ENCODE data around the gene GPR173. TPM values are rescaled to one million over a fixed set of nuclear protein-coding genes. Genes with fewer than 3 reads are reported as not detected.

GPR173 gene
- total RNA-seq, 1 donor from 2014 or later = 29.0 TPM

- no peaks in the 10 kb centered on the region for H3K27me3 Mint-ChIP-seq (ENCODE audit: low read depth)
- peak overlapping the region; percentile 87 for H3K27ac Mint-ChIP-seq
- peak overlapping the region; percentile 89 for H3K4me3 Mint-ChIP-seq
- peaks cover 17% of the 10 kb centered on the region for H3K36me3 Mint-ChIP-seq
- H3K9me3 Mint-ChIP-seq = peaks cover 19% of the 10 kb centered on the region
- TF ChIP-seq, protein P1, sequence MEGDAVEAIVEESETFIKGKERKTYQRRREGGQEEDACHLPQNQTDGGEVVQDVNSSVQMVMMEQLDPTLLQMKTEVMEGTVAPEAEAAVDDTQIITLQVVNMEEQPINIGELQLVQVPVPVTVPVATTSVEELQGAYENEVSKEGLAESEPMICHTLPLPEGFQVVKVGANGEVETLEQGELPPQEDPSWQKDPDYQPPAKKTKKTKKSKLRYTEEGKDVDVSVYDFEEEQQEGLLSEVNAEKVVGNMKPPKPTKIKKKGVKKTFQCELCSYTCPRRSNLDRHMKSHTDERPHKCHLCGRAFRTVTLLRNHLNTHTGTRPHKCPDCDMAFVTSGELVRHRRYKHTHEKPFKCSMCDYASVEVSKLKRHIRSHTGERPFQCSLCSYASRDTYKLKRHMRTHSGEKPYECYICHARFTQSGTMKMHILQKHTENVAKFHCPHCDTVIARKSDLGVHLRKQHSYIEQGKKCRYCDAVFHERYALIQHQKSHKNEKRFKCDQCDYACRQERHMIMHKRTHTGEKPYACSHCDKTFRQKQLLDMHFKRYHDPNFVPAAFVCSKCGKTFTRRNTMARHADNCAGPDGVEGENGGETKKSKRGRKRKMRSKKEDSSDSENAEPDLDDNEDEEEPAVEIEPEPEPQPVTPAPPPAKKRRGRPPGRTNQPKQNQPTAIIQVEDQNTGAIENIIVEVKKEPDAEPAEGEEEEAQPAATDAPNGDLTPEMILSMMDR (IDR thresholded peaks at IDR 0.05; ENCODE audit: unreplicated experiment) = no peak
- DNase-seq (ENCODE audit: low spot score in 2 of 2, unreplicated experiment in 2 of 2) = no peak
- H3K4me1 Mint-ChIP-seq = peaks cover 56% of the 10 kb centered on the region
Measured at GRCh38 chrX:53082773-53083616, 34.4 kb downstream of the GPR173 start.

DNA sequence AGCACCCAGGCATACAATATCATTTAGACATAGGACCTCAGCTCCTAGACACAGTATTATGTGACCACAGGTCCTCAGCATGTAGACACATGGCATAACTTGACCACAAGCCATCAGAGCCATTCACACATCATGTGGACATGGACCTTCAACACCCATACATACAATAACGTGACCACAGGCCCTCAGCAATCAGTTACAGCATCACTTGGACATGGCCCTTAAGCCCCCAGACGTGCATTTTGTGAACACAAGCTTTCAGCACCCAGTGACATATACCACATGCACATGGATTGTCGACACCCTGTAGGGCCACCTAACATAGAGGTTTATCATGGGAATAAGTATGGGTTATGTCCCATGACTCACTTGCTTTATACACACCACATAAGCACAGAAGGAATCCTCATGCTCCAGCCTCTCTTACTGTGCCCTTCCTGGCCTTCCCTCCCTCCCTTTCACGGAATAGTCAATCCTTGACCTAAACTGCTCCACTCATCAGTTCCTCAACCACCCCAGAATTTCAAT is 35.5 kb downstream of the GPR173 start:
- Mint-ChIP-seq H3K27ac (peak overlapping the region; percentile 87), H3K4me3 (peak overlapping the region; percentile 89), H3K27me3 (ENCODE audit: low read depth) (no peaks in the 10 kb centered on the region), H3K4me1 (peaks cover 62% of the 10 kb centered on the region), H3K36me3 (peaks cover 17% of the 10 kb centered on the region), H3K9me3 (peaks cover 19% of the 10 kb centered on the region)
- TF ChIP-seq, protein P1 (IDR thresholded peaks at IDR 0.05; ENCODE audit: unreplicated experiment) = no peak
- no peak for DNase-seq (ENCODE audit: low spot score in 2 of 2, unreplicated experiment in 2 of 2)

DNA sequence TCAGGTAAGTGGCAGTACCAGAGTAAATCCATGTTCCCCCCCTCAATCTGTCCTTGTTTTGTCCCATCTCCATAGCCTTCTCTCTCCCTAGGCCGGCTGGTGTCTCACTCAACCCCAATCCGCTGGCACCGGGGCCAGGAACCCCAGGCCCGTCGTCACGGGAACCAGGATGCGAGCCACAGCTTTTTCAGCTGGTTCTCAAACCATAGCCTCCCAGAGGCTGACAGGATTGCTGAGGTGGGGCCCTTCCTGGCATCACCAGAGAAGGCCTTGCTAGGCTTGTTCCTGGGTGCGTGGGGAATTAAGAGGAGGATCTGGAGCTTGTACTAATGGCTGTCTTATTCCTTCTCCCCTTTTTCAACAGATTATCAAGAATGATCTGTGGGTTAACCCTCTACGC is 36.3 kb downstream of the GPR173 start:
- H3K4me3 Mint-ChIP-seq = peak overlapping the region; percentile 89
- DNase-seq (ENCODE audit: low spot score in 2 of 2, unreplicated experiment in 2 of 2) = no peak
- peaks cover 17% of the 10 kb centered on the region for H3K36me3 Mint-ChIP-seq
- TF ChIP-seq, protein P1 (IDR thresholded peaks at IDR 0.05; ENCODE audit: unreplicated experiment) = no peak
- H3K9me3 Mint-ChIP-seq = peaks cover 15% of the 10 kb centered on the region
- no peaks in the 10 kb centered on the region for H3K27me3 Mint-ChIP-seq (ENCODE audit: low read depth)
- peak overlapping the region; percentile 26 for H3K27ac Mint-ChIP-seq
- H3K4me1 Mint-ChIP-seq = peaks cover 67% of the 10 kb centered on the region

- Mint-ChIP-seq H3K4me3 (peak overlapping the region; percentile 7), H3K27me3 (ENCODE audit: low read depth) (no peaks in the 10 kb centered on the region), H3K9me3 (peaks cover 15% of the 10 kb centered on the region), H3K27ac (no peak overlapping the region), H3K36me3 (peaks cover 17% of the 10 kb centered on the region), H3K4me1 (peaks cover 70% of the 10 kb centered on the region)
- no peak for DNase-seq (ENCODE audit: low spot score in 2 of 2, unreplicated experiment in 2 of 2)
- TF ChIP-seq, protein P1 (IDR thresholded peaks at IDR 0.05; ENCODE audit: unreplicated experiment) = no peak
Measured at GRCh38 chrX:53085661-53086229, 37.2 kb downstream of the GPR173 start.

- H3K4me3 Mint-ChIP-seq = peak overlapping the region; percentile 24
- H3K9me3 Mint-ChIP-seq = peaks cover 15% of the 10 kb centered on the region
- peaks cover 17% of the 10 kb centered on the region for H3K36me3 Mint-ChIP-seq
- peak overlapping the region; percentile 73 for H3K27ac Mint-ChIP-seq
- H3K4me1 Mint-ChIP-seq = peaks cover 72% of the 10 kb centered on the region
- no peaks in the 10 kb centered on the region for H3K27me3 Mint-ChIP-seq (ENCODE audit: low read depth)
- no peak for DNase-seq (ENCODE audit: low spot score in 2 of 2, unreplicated experiment in 2 of 2)
- TF ChIP-seq, protein P1 (IDR thresholded peaks at IDR 0.05; ENCODE audit: unreplicated experiment) = no peak
Measured at GRCh38 chrX:53086464-53086863, 37.9 kb downstream of the GPR173 start.
